Stimulated activated CD4-positive, alpha-beta T cell treated with anti-CD3 and anti-CD28 coated beads, TNF-alpha, amount 100 ng/mL, for 48 hours (primary cell): ENCODE data around the gene STAP1.

Experiments
- DNase-seq, 3 donors: peaks; one replicate each; pipeline ENCODE4 v3.0.0-alpha.2; 2020; ENCODE audit warnings: low read depth in 3 of 3

The STAP1 gene

GRCh38 chr4:67555447-67555846 is 3.1 kb upstream of the STAP1 start:
- no peak for DNase-seq

DNA sequence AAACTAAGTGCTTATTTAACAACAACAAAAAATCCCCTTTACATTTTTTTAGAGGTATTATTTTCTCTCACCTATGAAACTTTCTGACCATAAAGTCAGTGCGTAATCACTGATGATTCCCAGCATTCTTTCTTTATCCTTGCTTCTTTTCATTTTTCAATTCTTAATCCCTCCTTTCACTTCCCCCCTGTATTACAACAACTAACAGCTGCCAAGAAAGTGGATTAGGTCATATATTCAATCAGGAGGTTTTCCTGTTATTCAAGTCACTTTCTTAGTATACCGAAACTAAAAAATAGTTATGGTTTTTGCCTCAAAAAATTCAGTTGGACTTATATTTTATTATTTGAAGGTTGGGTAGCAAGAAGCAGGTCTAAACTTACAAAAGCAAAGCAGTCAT is 2.1 kb upstream of the STAP1 start:
- DNase-seq: no peak

DNA sequence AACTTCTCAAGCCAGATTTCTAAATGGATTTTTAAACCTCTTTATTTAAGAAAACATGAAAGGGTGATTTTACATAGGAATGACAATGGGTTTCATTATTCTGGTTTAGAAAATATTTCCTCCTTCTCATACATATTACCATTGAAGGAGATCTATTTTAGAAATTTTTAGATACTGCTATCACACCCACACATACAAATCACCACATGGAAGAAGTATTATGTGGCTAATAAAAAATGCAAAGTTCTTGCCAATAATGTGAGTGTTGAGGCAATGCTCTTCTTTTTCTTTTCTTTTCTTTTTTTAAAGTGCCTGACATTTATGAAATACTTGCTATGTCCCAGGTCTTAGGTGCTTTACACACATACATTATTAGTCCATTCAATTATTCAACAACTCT is 6.8 kb downstream of the STAP1 start:
- DNase-seq: no peak

GRCh38 chr4:67566335-67566734 is 7.8 kb downstream of the STAP1 start:
- DNase-seq: no peak

GRCh38 chr4:67568820-67569219 is 10.3 kb downstream of the STAP1 start:
- DNase-seq: no peak

DNA sequence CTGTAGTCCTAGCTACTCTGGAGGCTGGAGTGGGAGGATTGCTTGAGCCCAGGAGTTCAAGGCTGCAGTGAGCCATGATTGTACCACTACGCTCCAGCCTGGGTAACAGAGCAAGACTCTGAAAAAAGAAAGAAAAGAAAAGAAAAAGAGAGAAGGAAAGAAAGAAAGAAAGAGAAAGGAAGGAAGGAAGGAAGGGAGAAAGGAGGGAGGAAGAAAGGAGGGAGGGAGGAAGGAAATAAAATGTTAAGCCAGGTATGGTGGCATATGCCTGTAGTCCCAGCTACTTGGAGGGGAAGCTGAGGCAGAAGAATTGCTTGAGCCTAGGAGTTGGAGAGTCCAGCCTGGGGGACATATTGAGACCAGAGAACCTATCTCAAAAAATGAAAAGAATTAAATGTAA is 12.0 kb downstream of the STAP1 start:
- DNase-seq: no peak

DNA sequence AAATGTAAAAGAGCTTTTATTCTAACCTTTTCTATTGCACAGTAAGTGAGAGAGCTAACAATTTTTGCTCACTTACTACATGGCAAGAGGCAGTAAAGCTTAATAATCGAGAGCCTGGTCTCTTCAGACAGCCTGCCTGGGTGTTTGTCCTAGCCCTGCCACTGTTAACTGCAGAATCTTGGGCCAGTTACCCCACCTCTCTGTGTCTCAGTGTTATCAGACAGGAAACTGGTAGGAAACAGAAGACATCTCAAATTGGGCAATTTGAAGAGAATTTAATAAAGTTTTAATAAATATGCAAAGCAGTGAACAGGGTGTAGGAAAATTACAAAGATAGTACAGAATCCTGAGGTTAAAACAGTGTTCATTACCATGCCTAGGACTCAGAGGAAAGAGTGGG is 13.4 kb downstream of the STAP1 start:
- no peak for DNase-seq

- DNase-seq: no peak
Observed at GRCh38 chr4:67573193-67573592, 14.7 kb downstream of the STAP1 start.

DNA sequence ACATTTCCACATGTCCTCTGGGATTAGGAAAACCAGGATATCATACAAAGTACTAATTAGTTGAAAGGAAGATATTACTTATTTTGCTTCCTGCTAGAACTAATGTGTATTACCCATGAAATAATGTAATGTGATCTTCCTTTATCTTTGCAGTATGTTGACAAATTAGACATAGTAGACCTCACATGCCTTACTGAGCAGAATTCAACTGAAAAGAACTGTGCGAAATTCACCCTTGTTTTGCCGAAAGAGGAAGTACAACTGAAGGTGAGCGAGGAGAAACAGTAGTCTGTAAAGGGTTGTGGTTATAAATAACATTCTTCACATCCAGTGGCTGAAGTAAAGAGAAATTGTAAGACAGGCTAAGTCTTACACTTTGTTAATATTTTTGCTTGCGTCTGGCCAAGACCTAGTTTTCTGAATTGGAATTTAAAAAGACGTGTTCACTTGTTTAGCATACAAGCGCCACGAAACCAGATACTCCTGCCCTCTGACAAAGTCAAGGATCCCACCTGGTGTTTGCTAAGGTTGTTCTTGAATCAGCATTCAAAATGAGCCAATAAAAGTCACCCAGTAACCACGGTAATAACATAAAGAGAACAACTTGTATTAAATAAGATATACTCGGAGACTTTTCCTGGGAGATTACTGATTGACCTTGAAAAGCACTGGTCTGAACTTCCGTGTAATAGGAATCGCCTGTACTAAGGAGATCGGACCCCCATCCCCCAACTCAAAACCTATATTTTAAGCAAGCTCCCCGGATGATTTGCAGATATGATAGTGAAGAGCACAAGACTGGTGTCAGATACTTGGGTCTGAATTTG is 16.9 kb downstream of the STAP1 start:
- DNase-seq: no peak

GRCh38 chr4:67576059-67576466 is 17.5 kb downstream of the STAP1 start:
- no peak for DNase-seq

- DNase-seq: no peak
Observed at GRCh38 chr4:67576538-67576937, 18.0 kb downstream of the STAP1 start.

- no peak for DNase-seq
Observed at GRCh38 chr4:67580577-67580976, 22.1 kb downstream of the STAP1 start.

- no peak for DNase-seq
Observed at GRCh38 chr4:67581208-67581857, 22.8 kb downstream of the STAP1 start.

- no peak for DNase-seq
Observed at GRCh38 chr4:67581913-67582312, 23.4 kb downstream of the STAP1 start.

- no peak for DNase-seq
Observed at GRCh38 chr4:67584496-67584895, 26.0 kb downstream of the STAP1 start.

DNA sequence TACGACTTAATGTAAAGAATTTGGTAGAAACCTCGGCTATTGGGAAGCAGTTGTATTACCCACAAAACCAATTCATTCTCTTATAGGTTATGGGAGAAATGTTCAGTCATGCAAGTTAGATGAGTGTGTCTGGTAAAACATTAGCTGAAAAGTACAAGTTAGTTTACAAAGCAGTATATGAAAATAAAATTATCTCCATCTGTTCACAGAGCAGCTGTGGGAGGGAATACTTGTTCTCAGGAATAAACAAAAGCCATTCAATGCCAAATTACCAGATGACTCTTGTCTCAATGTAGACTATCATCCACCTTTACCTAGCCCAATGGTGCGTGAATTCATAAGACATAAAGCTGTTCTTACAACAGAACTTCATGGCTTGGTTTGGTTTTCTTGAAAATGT is 28.6 kb downstream of the STAP1 start:
- DNase-seq: no peak

DNA sequence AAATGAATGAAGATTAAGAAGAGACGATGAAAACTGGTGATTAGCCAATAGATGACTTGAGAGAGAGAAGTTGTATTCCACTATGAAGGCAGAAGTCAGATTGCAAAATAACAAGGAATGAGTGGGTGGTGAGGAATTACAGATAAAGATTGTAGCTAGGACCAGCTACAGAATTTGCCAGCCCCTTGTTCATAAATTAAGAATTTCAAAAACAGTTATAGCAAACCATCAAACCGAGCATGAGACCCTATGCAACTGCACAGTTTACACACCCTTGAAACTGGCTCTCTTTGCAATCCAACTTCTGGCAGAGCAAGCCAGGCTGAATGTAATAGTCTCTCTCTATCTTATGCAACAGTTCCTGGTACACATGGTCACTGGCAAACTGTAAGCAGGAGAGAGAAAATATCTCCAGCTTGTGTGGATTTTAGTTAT is 35.2 kb downstream of the STAP1 start:
- no peak for DNase-seq

DNA sequence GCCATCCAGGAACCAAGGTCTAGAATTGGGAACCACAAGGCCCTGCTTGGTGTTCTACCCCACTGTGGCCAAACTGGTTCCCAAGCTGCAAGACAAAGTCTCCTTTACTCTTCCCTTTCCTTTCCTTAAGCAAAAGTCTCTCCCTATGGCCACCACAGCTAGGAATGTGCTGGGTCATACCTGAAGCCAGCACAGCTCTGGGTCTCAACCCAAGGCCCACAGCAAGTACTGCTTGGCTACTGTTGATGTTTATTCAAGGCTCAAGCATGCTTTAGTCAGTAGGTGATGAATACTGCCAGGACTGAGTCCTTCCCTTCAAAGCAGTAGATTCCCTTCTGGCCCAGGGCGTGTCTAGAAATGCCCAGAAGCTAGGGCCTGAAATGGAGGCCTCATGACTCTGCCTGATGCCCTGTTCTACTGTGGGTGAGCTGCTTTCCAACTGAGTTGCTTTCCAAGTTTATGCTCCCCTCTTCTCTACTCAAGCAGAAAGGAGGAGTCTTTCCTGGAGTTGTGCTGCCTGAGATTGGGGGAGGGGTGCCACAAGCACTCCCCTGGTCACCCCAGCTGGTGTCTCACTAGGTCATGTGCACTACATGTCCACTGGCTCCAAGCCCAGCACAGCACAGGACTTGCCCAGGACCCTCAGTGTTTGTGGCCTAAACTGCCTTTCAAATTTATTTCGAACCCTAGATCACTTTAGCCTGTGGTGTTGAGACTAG is 44.9 kb downstream of the STAP1 start:
- no peak for DNase-seq

GRCh38 chr4:67604029-67604381 is 45.5 kb downstream of the STAP1 start:
- no peak for DNase-seq

DNA sequence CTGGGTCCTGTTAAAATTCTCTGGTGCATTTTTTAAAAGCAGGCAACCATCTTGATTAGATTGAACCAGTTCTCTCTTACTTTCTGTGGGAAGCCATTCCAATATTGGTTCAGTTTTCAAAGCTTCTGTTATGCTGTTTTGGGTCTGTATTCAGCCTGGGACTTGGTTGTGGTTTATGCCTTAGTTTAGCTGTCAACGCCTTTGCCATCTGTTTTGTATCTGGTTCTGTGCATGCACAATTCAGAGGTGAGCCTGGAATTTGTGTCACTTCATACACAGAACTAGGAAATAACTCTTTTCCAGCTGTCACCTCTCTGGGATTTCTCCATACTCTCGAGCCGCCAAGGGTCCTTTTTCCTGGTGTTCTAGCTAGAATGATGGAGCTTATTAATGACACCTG is 46.2 kb downstream of the STAP1 start:
- no peak for DNase-seq

DNA sequence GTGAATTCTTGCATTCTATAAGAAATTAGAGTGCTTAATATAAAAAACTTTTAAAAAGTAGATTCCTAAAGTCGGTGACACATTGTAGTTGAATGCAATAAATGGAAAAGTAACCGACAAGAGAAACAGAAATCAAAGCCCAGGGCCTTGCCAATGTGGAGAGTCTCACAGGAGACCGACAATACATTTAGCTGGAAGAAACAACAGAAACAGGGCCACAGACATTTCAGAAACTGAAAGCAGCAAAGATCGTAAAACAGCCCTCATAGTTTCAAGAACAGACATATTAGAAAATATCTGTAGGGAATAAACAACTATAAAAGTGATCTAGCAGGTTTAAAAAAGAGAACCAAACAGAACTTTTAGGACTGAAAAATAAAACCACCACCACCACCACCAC is 49.5 kb downstream of the STAP1 start:
- DNase-seq: no peak

- no peak for DNase-seq
Observed at GRCh38 chr4:67614186-67614585, 55.7 kb downstream of the STAP1 start.

DNA sequence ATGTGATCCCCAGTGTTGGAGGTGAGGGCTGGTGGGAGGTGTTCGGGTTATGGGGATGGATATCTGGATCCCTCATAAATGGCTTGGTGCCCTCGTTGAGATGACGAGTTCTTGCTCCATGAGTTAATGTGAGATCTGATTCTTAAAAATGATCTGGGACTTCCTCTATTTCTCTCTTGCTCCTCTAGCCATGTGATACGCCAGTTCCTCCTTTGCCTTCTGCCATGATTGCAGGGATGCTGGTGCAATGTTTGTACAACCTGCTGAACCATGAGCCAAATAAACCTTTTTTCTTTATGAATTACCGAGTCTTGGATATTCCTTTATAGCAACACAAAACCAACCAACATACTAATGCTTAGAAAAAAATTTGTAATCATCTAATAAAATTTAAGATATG is 56.6 kb downstream of the STAP1 start:
- no peak for DNase-seq
